Stimulated activated CD4-positive, alpha-beta T cell treated with anti-CD3 and anti-CD28 coated beads, Interleukin-4, amount 100 ng/mL, for 24 hours (primary cell): ENCODE results near the gene HTR4.
"Not testable (repeated sequence)": the region's sequence is repeated elsewhere in the genome, so short reads cannot be mapped to it uniquely, and the experiment has no call there.

Source experiments
- DNase-seq: peaks from one replicate; pipeline ENCODE4 v3.0.0-alpha.2; 2020

The HTR4 gene

GRCh38 chr5:148468746-148469145 is 185.6 kb downstream of the HTR4 start:
- DNase-seq, result not testable (repeated sequence)

GRCh38 chr5:148467958-148468357 is 186.4 kb downstream of the HTR4 start:
- DNase-seq, result no peak

GRCh38 chr5:148466236-148466580 is 188.1 kb downstream of the HTR4 start:
- no peak for DNase-seq

- DNase-seq, result no peak
Measured at GRCh38 chr5:148465381-148466235, 188.7 kb downstream of the HTR4 start.

GRCh38 chr5:148459669-148460068 is 194.7 kb downstream of the HTR4 start:
- DNase-seq, result no peak

GRCh38 chr5:148458036-148458888 is 196.1 kb downstream of the HTR4 start:
- no peak for DNase-seq

- DNase-seq, result peak; percentile 7
Measured at GRCh38 chr5:148457183-148457620, 197.1 kb downstream of the HTR4 start.

- no peak for DNase-seq
Measured at GRCh38 chr5:148455185-148455584, 199.1 kb downstream of the HTR4 start.

GRCh38 chr5:148454576-148454975 is 199.8 kb downstream of the HTR4 start:
- no peak for DNase-seq

- DNase-seq, result no peak
Measured at GRCh38 chr5:148452499-148453193, 201.7 kb downstream of the HTR4 start.

GRCh38 chr5:148446611-148447010 is 207.7 kb downstream of the HTR4 start:
- DNase-seq, result no peak

- no peak for DNase-seq
Measured at GRCh38 chr5:148445578-148445977, 208.7 kb downstream of the HTR4 start.

GRCh38 chr5:148443998-148444397 is 210.3 kb downstream of the HTR4 start:
- DNase-seq, result peak; percentile 65

GRCh38 chr5:148443241-148443640 is 211.1 kb downstream of the HTR4 start:
- DNase-seq, result no peak

GRCh38 chr5:148438933-148439332 is 215.4 kb downstream of the HTR4 start:
- DNase-seq, result no peak

- DNase-seq, result no peak
Measured at GRCh38 chr5:148437249-148437648, 217.1 kb downstream of the HTR4 start.

GRCh38 chr5:148436029-148436428 is 218.3 kb downstream of the HTR4 start:
- DNase-seq, result no peak

GRCh38 chr5:148433826-148434225 is 220.5 kb downstream of the HTR4 start:
- no peak for DNase-seq
